Measurements from ENCODE around the gene KCTD11. TPM values are rescaled to one million over a fixed set of nuclear protein-coding genes. Genes with fewer than 3 reads are reported as not detected.

The KCTD11 gene
- total and polyA plus RNA-seq, 2 of the 13 experiments (the other 11 are each of a cell fraction or from before 2014, with no cell fraction given), result 1.6 to 2.6 TPM

GRCh38 chr17:7403977-7404736, 52.2 kb downstream of the KCTD11 start, which contains the start of gene TMEM256 (continued):
- TF ChIP-seq ONECUT2 (CRISPR knock-in tag; IDR thresholded peaks at IDR 0.05), result no peak
- 0 out of 2 replicates have a peak, but pooled peaks have one; percentile 51 for TF ChIP-seq TEF (CRISPR knock-in tag; IDR thresholded peaks at IDR 0.05)
- TF ChIP-seq ZNF253 (CRISPR knock-in tag; IDR thresholded peaks at IDR 0.05; ENCODE audit: borderline replicate concordance), result no peak

Small RNA genes lying within 50 kb of the gene (small RNA-seq; reads per million reads assigned to genes)
- 0 reads per million in 3 experiments for gene AC026954.2 (ENCODE audit: insufficient read depth in 2 of 3, insufficient read length in 3 of 3, low read depth in 2 of 3, low replicate concordance in 1 of 3)

Other genes starting within 250 kb of the KCTD11 start
Only the 30 nearest of the 36 such genes appear.
- 156 and 353 TPM in 2 replicates for gene ASGR1, start 172.8 kb upstream of the KCTD11 start, total RNA-seq (2016; rRNA removed; fragmentation: Illumina TruSeq; extraction: Trizol)
- gene ASGR1, start 172.8 kb upstream of the KCTD11 start, polyA plus RNA-seq (2011; rRNA removed), result 796 and 885 TPM in 2 replicates
- gene DLG4, start 132.3 kb upstream of the KCTD11 start, total RNA-seq (2016; rRNA removed; fragmentation: Illumina TruSeq; extraction: Trizol), result 0.25 and 0.71 TPM in 2 replicates
- gene DLG4, start 132.3 kb upstream of the KCTD11 start, polyA plus RNA-seq (2011; rRNA removed), result 3.9 and 4.3 TPM in 2 replicates
- gene ACADVL, start 132.2 kb upstream of the KCTD11 start, total RNA-seq (2016; rRNA removed; fragmentation: Illumina TruSeq; extraction: Trizol), result 106 and 219 TPM in 2 replicates
- 412 and 521 TPM in 2 replicates for gene ACADVL, start 132.2 kb upstream of the KCTD11 start, polyA plus RNA-seq (2011; rRNA removed)
- 27.2 and 38.2 TPM in 2 replicates for gene DVL2, start 117.6 kb upstream of the KCTD11 start, total RNA-seq (2016; rRNA removed; fragmentation: Illumina TruSeq; extraction: Trizol)
- 5.7 and 7.0 TPM in 2 replicates for gene DVL2, start 117.6 kb upstream of the KCTD11 start, polyA plus RNA-seq (2011; rRNA removed)
- 33.2 and 37.5 TPM in 2 replicates for gene PHF23, start 112.7 kb upstream of the KCTD11 start, total RNA-seq (2016; rRNA removed; fragmentation: Illumina TruSeq; extraction: Trizol)
- 27.6 and 30.9 TPM in 2 replicates for gene PHF23, start 112.7 kb upstream of the KCTD11 start, polyA plus RNA-seq (2011; rRNA removed)
- gene GABARAP, start 109.7 kb upstream of the KCTD11 start, total RNA-seq (2016; rRNA removed; fragmentation: Illumina TruSeq; extraction: Trizol), result 161 and 239 TPM in 2 replicates
- gene GABARAP, start 109.7 kb upstream of the KCTD11 start, polyA plus RNA-seq (2011; rRNA removed), result 274 and 310 TPM in 2 replicates
- 19.8 and 32.0 TPM in 2 replicates for gene CTDNEP1, start 100.4 kb upstream of the KCTD11 start, total RNA-seq (2016; rRNA removed; fragmentation: Illumina TruSeq; extraction: Trizol)
- gene CTDNEP1, start 100.4 kb upstream of the KCTD11 start, polyA plus RNA-seq (2011; rRNA removed), result 118 and 126 TPM in 2 replicates
- 68.0 and 69.8 TPM in 2 replicates for gene ELP5, start 99.9 kb upstream of the KCTD11 start, total RNA-seq (2016; rRNA removed; fragmentation: Illumina TruSeq; extraction: Trizol)
- gene ELP5, start 99.9 kb upstream of the KCTD11 start, polyA plus RNA-seq (2011; rRNA removed), result 67.6 and 75.4 TPM in 2 replicates
- gene CLDN7, start 89.7 kb upstream of the KCTD11 start, total RNA-seq (2016; rRNA removed; fragmentation: Illumina TruSeq; extraction: Trizol), result not detected in 2 replicates
- not detected in 2 replicates for gene CLDN7, start 89.7 kb upstream of the KCTD11 start, polyA plus RNA-seq (2011; rRNA removed)
- 2.6 and 5.8 TPM in 2 replicates for gene SLC2A4, start 70.4 kb upstream of the KCTD11 start, total RNA-seq (2016; rRNA removed; fragmentation: Illumina TruSeq; extraction: Trizol)
- 4.9 and 6.3 TPM in 2 replicates for gene SLC2A4, start 70.4 kb upstream of the KCTD11 start, polyA plus RNA-seq (2011; rRNA removed)
- 0.22 TPM in 1 of 2 replicates, not detected in the other for gene YBX2, start 57.5 kb upstream of the KCTD11 start, total RNA-seq (2016; rRNA removed; fragmentation: Illumina TruSeq; extraction: Trizol)
- gene YBX2, start 57.5 kb upstream of the KCTD11 start, polyA plus RNA-seq (2011; rRNA removed), result 0.12 TPM in 2 replicates
- gene EIF5A, start 44.5 kb upstream of the KCTD11 start, total RNA-seq (2016; rRNA removed; fragmentation: Illumina TruSeq; extraction: Trizol), result 319 and 367 TPM in 2 replicates
- gene EIF5A, start 44.5 kb upstream of the KCTD11 start, polyA plus RNA-seq (2011; rRNA removed), result 280 and 337 TPM in 2 replicates
- 43.8 and 58.0 TPM in 2 replicates for gene GPS2, start 36.8 kb upstream of the KCTD11 start, total RNA-seq (2016; rRNA removed; fragmentation: Illumina TruSeq; extraction: Trizol)
- 48.0 and 59.4 TPM in 2 replicates for gene GPS2, start 36.8 kb upstream of the KCTD11 start, polyA plus RNA-seq (2011; rRNA removed)
- 6.7 and 15.7 TPM in 2 replicates for gene NEURL4, start 22.8 kb upstream of the KCTD11 start, total RNA-seq (2016; rRNA removed; fragmentation: Illumina TruSeq; extraction: Trizol)
- 14.8 and 15.3 TPM in 2 replicates for gene NEURL4, start 22.8 kb upstream of the KCTD11 start, polyA plus RNA-seq (2011; rRNA removed)
- 1.3 TPM in 1 of 2 replicates, not detected in the other for gene ACAP1, start 15.6 kb upstream of the KCTD11 start, total RNA-seq (2016; rRNA removed; fragmentation: Illumina TruSeq; extraction: Trizol)
- 2.5 and 3.1 TPM in 2 replicates for gene ACAP1, start 15.6 kb upstream of the KCTD11 start, polyA plus RNA-seq (2011; rRNA removed)
- not detected in 2 replicates for gene TMEM95, start 3.0 kb downstream of the KCTD11 start, total RNA-seq (2016; rRNA removed; fragmentation: Illumina TruSeq; extraction: Trizol)
- not detected in 2 replicates for gene TMEM95, start 3.0 kb downstream of the KCTD11 start, polyA plus RNA-seq (2011; rRNA removed)
- 1.7 and 2.0 TPM in 2 replicates for gene TNK1, start 28.9 kb downstream of the KCTD11 start, total RNA-seq (2016; rRNA removed; fragmentation: Illumina TruSeq; extraction: Trizol)
- gene TNK1, start 28.9 kb downstream of the KCTD11 start, polyA plus RNA-seq (2011; rRNA removed), result 3.5 and 3.7 TPM in 2 replicates
- 5.6 and 6.0 TPM in 2 replicates for gene PLSCR3, start 42.4 kb downstream of the KCTD11 start, total RNA-seq (2016; rRNA removed; fragmentation: Illumina TruSeq; extraction: Trizol)
- gene PLSCR3, start 42.4 kb downstream of the KCTD11 start, polyA plus RNA-seq (2011; rRNA removed), result 6.1 and 6.2 TPM in 2 replicates
- gene TMEM256, start 51.9 kb downstream of the KCTD11 start, total RNA-seq (2016; rRNA removed; fragmentation: Illumina TruSeq; extraction: Trizol), result 231 and 246 TPM in 2 replicates
- gene TMEM256, start 51.9 kb downstream of the KCTD11 start, polyA plus RNA-seq (2011; rRNA removed), result 240 and 252 TPM in 2 replicates
- 1.4 and 1.9 TPM in 2 replicates for gene NLGN2, start 55.7 kb downstream of the KCTD11 start, total RNA-seq (2016; rRNA removed; fragmentation: Illumina TruSeq; extraction: Trizol)
- 11.0 and 15.1 TPM in 2 replicates for gene NLGN2, start 55.7 kb downstream of the KCTD11 start, polyA plus RNA-seq (2011; rRNA removed)
- gene SPEM1, start 68.2 kb downstream of the KCTD11 start, total RNA-seq (2016; rRNA removed; fragmentation: Illumina TruSeq; extraction: Trizol), result not detected in 2 replicates
- gene SPEM1, start 68.2 kb downstream of the KCTD11 start, polyA plus RNA-seq (2011; rRNA removed), result not detected in 2 replicates
- gene SPEM2, start 73.5 kb downstream of the KCTD11 start, total RNA-seq (2016; rRNA removed; fragmentation: Illumina TruSeq; extraction: Trizol), result not detected in 2 replicates
- not detected in 2 replicates for gene SPEM2, start 73.5 kb downstream of the KCTD11 start, polyA plus RNA-seq (2011; rRNA removed)
- not detected in 2 replicates for gene SPEM3, start 76.7 kb downstream of the KCTD11 start, total RNA-seq (2016; rRNA removed; fragmentation: Illumina TruSeq; extraction: Trizol)
- gene SPEM3, start 76.7 kb downstream of the KCTD11 start, polyA plus RNA-seq (2011; rRNA removed), result not detected in 2 replicates
- 2.0 and 3.1 TPM in 2 replicates for gene TMEM102, start 83.3 kb downstream of the KCTD11 start, total RNA-seq (2016; rRNA removed; fragmentation: Illumina TruSeq; extraction: Trizol)
- 1.6 and 2.8 TPM in 2 replicates for gene TMEM102, start 83.3 kb downstream of the KCTD11 start, polyA plus RNA-seq (2011; rRNA removed)
- gene FGF11, start 87.3 kb downstream of the KCTD11 start, total RNA-seq (2016; rRNA removed; fragmentation: Illumina TruSeq; extraction: Trizol), result 0.20 and 0.55 TPM in 2 replicates
- 7.0 and 7.6 TPM in 2 replicates for gene FGF11, start 87.3 kb downstream of the KCTD11 start, polyA plus RNA-seq (2011; rRNA removed)
- 3.6 and 5.4 TPM in 2 replicates for gene CHRNB1, start 92.9 kb downstream of the KCTD11 start, total RNA-seq (2016; rRNA removed; fragmentation: Illumina TruSeq; extraction: Trizol)
- gene CHRNB1, start 92.9 kb downstream of the KCTD11 start, polyA plus RNA-seq (2011; rRNA removed), result 33.7 and 39.6 TPM in 2 replicates
- 3.3 and 4.3 TPM in 2 replicates for gene ZBTB4, start 127.5 kb downstream of the KCTD11 start, total RNA-seq (2016; rRNA removed; fragmentation: Illumina TruSeq; extraction: Trizol)
- 7.4 and 7.9 TPM in 2 replicates for gene ZBTB4, start 127.5 kb downstream of the KCTD11 start, polyA plus RNA-seq (2011; rRNA removed)
- 0.07 TPM in 1 of 2 replicates, not detected in the other for gene SLC35G6, start 129.3 kb downstream of the KCTD11 start, total RNA-seq (2016; rRNA removed; fragmentation: Illumina TruSeq; extraction: Trizol)
- gene SLC35G6, start 129.3 kb downstream of the KCTD11 start, polyA plus RNA-seq (2011; rRNA removed), result 0.04 TPM in 1 of 2 replicates, not detected in the other
- 17.8 and 63.2 TPM in 2 replicates for gene POLR2A, start 132.2 kb downstream of the KCTD11 start, total RNA-seq (2016; rRNA removed; fragmentation: Illumina TruSeq; extraction: Trizol)
- gene POLR2A, start 132.2 kb downstream of the KCTD11 start, polyA plus RNA-seq (2011; rRNA removed), result 17.2 and 18.3 TPM in 2 replicates
- 0.73 and 0.93 TPM in 2 replicates for gene TNFSF12, start 196.9 kb downstream of the KCTD11 start, total RNA-seq (2016; rRNA removed; fragmentation: Illumina TruSeq; extraction: Trizol)
- 6.3 and 7.2 TPM in 2 replicates for gene TNFSF12, start 196.9 kb downstream of the KCTD11 start, polyA plus RNA-seq (2011; rRNA removed)